ENCODE measurements around the gene SETD1A. TPM values are rescaled to one million over a fixed set of nuclear protein-coding genes. Genes with fewer than 3 reads are reported as not detected.

The SETD1A gene
- total and polyA plus RNA-seq, 9 of the 15 experiments (the other 6 are each of a cell fraction or from before 2014, with no cell fraction given): 0.08 to 36.0 (median 4.2) TPM

- TF ChIP-seq FOXJ2 (tag; IDR thresholded peaks at IDR 0.05): no peak
- TF ChIP-seq RAD21 (CRISPR knock-in tag; conservative IDR thresholded peaks at IDR 0.05 in 1 of 2, IDR thresholded peaks at IDR 0.05 in 1 of 2): no peak
- no peak for TF ChIP-seq HDAC6 (IDR thresholded peaks at IDR 0.05; ENCODE audit: low read depth, low read length)
- no peak for TF ChIP-seq PHB2 (IDR thresholded peaks at IDR 0.05; ENCODE audit: low read depth)
- no peak for TF ChIP-seq ZNF134 (CRISPR knock-in tag; conservative IDR thresholded peaks at IDR 0.05)
These were observed 48.5 kb downstream of the SETD1A start (continued) for GRCh38 chr16:31006086-31006385.

- intact Hi-C loops (cut with micrococcal nuclease): no loop called here
- Histone ChIP-seq H2AFZ (ENCODE audit: low read depth, low read length) (no peak overlapping the region), H3K4me1 (replicated peaks in 1 of 2; ENCODE audit: control insufficient read depth in 2 of 2, insufficient read depth in 2 of 2, low read length in 2 of 2) (peaks cover 15 to 31% of the 10 kb centered on the region in 2 experiments; a peak in 4 of 5 replicates), H3K27me3 (ENCODE audit: control insufficient read depth in 2 of 2, insufficient read depth in 2 of 2, low read length in 2 of 2) (peaks cover 7 to 15% of the 10 kb centered on the region in 2 experiments; a peak in 4 of 5 replicates), H3K4me3 (no peak overlapping the region), H3K79me2 (ENCODE audit: control insufficient read depth, insufficient read depth, low read length) (no peaks in the 10 kb centered on the region), H3K27ac (ENCODE audit: extremely low read depth, low read depth, low read length) (no peak overlapping the region), H3K9me1 (ENCODE audit: control insufficient read depth, insufficient read depth, low read length) (no peaks in the 10 kb centered on the region), H3K36me3 (ENCODE audit: control insufficient read depth, insufficient read depth, low read length) (no peaks in the 10 kb centered on the region), H3K9ac (ENCODE audit: insufficient read depth in 1 of 2, low read depth in 2 of 2, low read length in 2 of 2) (no peak overlapping the region; a peak in 1 of 4 replicates), H3K9me3 (replicated peaks; ENCODE audit: control insufficient read depth, insufficient read depth, low read depth, low read length) (no peaks in the 10 kb centered on the region), H4K20me1 (replicated peaks; ENCODE audit: control insufficient read depth, insufficient read depth, low read length) (no peaks in the 10 kb centered on the region), H3K4me2 (ENCODE audit: insufficient read depth, low read length) (no peak overlapping the region)
- ATAC-seq (no peak), FAIRE-seq (no peak), DNase-seq (ENCODE audit: extremely low read depth in 1 of 4, low spot score in 3 of 4) (no peak)
- in situ Hi-C loops (cut with MboI): no loop called here
- ChIA-PET CTCF (ENCODE audit: low intra/inter-chr PET ratio) (no interaction called here), POLR2A (interaction anchor here (1.5 kb wide), 1 partner anchor 87 kb away, joined by 5 read pairs; no protein-coding TSS in a partner anchor)
- BruUV-seq (replicated peaks): no TSS peak
- no peak for TF ChIP-seq USF2 (CRISPR knock-in tag; IDR thresholded peaks at IDR 0.05)
- peak; percentile 46; the same call in 1 of the 2 replicates for TF ChIP-seq BCOR (IDR thresholded peaks at IDR 0.05)
- TF ChIP-seq KDM1A (IDR thresholded peaks at IDR 0.05): peak; percentile 34 to 48; a peak in 3 of 4 replicates
- WGBS (ENCODE audit: insufficient coverage, low coverage, missing lambda C conversion rate): 69% methylated on average over 8 of the region's 8 CpGs
These were observed 49.0 kb downstream of the SETD1A start for GRCh38 chr16:31006589-31006988.
